Stimulated activated CD8-positive, alpha-beta memory T cell treated with anti-CD3 and anti-CD28 coated beads, Interleukin-12 subunit alpha, Interleukin-12 subunit beta, amount 100 ng/mL, for 4 hours (primary cell): Measurements from ENCODE around the gene LHFPL5.

Experiments used
- DNase-seq: peaks from one replicate; pipeline ENCODE4 v3.0.0-alpha.2; 2020; ENCODE audit warnings: low read depth

The LHFPL5 gene

DNA sequence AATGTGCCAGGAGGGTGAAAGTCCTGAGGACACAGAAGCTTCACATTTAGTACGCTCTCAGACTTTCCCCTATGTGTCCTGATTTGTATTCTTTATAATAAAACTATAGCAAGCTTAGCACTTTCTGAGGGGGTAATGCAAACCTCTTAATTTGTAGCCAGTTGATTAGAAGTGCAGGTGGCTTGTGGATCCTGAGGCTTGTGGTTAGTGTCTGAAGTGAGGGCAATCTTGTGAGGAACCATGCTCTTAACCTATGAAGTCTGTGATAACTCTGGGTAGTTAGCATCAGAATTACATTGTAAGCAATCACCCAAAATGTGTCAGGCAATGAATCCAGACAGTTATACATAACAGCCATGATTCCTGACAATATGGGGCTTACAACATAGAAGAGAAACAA is 51.1 kb downstream of the LHFPL5 start:
- DNase-seq: no peak

DNA sequence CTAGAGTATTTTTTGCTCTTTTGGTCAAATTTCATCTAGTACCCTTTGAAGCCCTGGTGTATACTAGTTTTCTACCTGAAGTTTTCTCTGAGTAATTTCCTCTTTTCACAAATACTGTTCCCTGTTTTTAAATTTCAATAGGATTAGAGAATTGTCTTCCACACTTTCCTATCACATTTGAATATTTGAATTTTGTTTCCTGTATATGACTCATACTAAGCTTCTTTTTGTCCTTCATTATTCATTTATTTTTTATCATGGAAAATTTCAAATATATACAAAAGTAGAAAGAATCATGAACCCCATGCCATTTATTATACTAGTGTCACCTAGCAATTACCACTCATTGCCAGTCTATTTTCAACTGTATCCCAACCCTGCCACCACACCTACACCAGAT is 52.7 kb downstream of the LHFPL5 start:
- DNase-seq: no peak

DNA sequence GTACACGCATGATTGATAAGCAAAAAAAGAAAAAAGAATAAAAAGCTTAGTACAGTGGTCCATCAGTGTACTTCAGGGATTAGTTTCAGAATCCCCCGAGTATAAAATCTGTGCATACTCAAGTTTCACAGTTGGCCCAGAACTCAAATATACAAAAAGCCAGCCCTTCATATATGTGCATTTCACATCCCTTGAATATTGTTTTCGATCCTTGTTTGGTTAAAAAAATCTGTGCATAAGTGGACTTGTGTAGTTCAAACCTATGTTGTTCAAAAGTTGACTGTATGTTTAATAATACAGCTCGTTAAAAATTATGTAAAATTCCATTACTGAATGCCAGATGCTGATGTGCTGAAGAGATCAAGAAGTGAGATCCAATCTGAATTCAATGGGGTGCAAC is 54.2 kb downstream of the LHFPL5 start:
- no peak for DNase-seq
